ENCODE data around the gene GPR42.
"Not testable (repeated sequence)": the region's sequence is repeated elsewhere in the genome, so short reads cannot be mapped to it uniquely, and the experiment has no call there.

GPR42 gene

GRCh38 chr19:35353635-35354034, 17.2 kb upstream of the GPR42 start:
- Histone ChIP-seq H3K4me2 (no peak overlapping the region), H3K79me2 (ENCODE audit: insufficient read depth, low read depth) (no peaks in the 10 kb centered on the region), H2AFZ (ENCODE audit: low read depth) (no peak overlapping the region), H3K36me3 (ENCODE audit: insufficient read depth) (no peaks in the 10 kb centered on the region), H3K27me3 (ENCODE audit: insufficient read depth, low read depth) (peaks cover 36% of the 10 kb centered on the region), H3K27ac (no peak overlapping the region), H3K4me3 (IDR thresholded peaks at IDR 0.05; ENCODE audit: insufficient read depth, low read depth, low read length) (no peak overlapping the region), H3K4me1 (ENCODE audit: low read depth, poor library complexity, severe bottlenecking) (no peaks in the 10 kb centered on the region), H3K9ac (no peak overlapping the region), H4K20me1 (ENCODE audit: insufficient read depth) (no peaks in the 10 kb centered on the region)
- no peak for TF ChIP-seq CTCF (conservative IDR thresholded peaks at IDR 0.05; ENCODE audit: low read depth, low read length)

GRCh38 chr19:35354898-35355297, 16.0 kb upstream of the GPR42 start:
- TF ChIP-seq CTCF (conservative IDR thresholded peaks at IDR 0.05; ENCODE audit: low read depth, low read length), result no peak
- peaks cover 27% of the 10 kb centered on the region for H3K27me3 ChIP-seq (ENCODE audit: insufficient read depth, low read depth)
- H2AFZ ChIP-seq (ENCODE audit: low read depth), result no peak overlapping the region
- no peak overlapping the region for H3K4me3 ChIP-seq (IDR thresholded peaks at IDR 0.05; ENCODE audit: insufficient read depth, low read depth, low read length)
- no peaks in the 10 kb centered on the region for H3K79me2 ChIP-seq (ENCODE audit: insufficient read depth, low read depth)
- H3K27ac ChIP-seq, result no peak overlapping the region
- no peaks in the 10 kb centered on the region for H4K20me1 ChIP-seq (ENCODE audit: insufficient read depth)
- no peak overlapping the region for H3K4me2 ChIP-seq
- H3K36me3 ChIP-seq (ENCODE audit: insufficient read depth), result no peaks in the 10 kb centered on the region
- no peaks in the 10 kb centered on the region for H3K4me1 ChIP-seq (ENCODE audit: low read depth, poor library complexity, severe bottlenecking)
- H3K9ac ChIP-seq, result no peak overlapping the region

- no peaks in the 10 kb centered on the region for H3K36me3 ChIP-seq (ENCODE audit: insufficient read depth)
- H3K27me3 ChIP-seq (ENCODE audit: insufficient read depth, low read depth), result peaks cover 22% of the 10 kb centered on the region
- H3K79me2 ChIP-seq (ENCODE audit: insufficient read depth, low read depth), result no peaks in the 10 kb centered on the region
- no peaks in the 10 kb centered on the region for H4K20me1 ChIP-seq (ENCODE audit: insufficient read depth)
- no peaks in the 10 kb centered on the region for H3K4me1 ChIP-seq (ENCODE audit: low read depth, poor library complexity, severe bottlenecking)
- TF ChIP-seq CTCF (conservative IDR thresholded peaks at IDR 0.05; ENCODE audit: low read depth, low read length), result no peak
- no peak overlapping the region for H2AFZ ChIP-seq (ENCODE audit: low read depth)
- H3K27ac ChIP-seq, result no peak overlapping the region
- no peak overlapping the region for H3K4me2 ChIP-seq
- H3K4me3 ChIP-seq (IDR thresholded peaks at IDR 0.05; ENCODE audit: insufficient read depth, low read depth, low read length), result no peak overlapping the region
- no peak overlapping the region for H3K9ac ChIP-seq
Measured at GRCh38 chr19:35355791-35356460, 14.9 kb upstream of the GPR42 start.

- H3K4me1 ChIP-seq (ENCODE audit: low read depth, poor library complexity, severe bottlenecking), result no peaks in the 10 kb centered on the region
- H2AFZ ChIP-seq (ENCODE audit: low read depth), result no peak within 1 kb of the TSS
- no peaks in the 10 kb centered on the region for H4K20me1 ChIP-seq (ENCODE audit: insufficient read depth)
- H3K4me2 ChIP-seq, result no peak within 1 kb of the TSS
- H3K27ac ChIP-seq, result no peak within 1 kb of the TSS
- no peaks in the 10 kb centered on the region for H3K36me3 ChIP-seq (ENCODE audit: insufficient read depth)
- H3K79me2 ChIP-seq (ENCODE audit: insufficient read depth, low read depth), result no peaks in the 10 kb centered on the region
- no peak within 1 kb of the TSS for H3K9ac ChIP-seq
- TF ChIP-seq CTCF (conservative IDR thresholded peaks at IDR 0.05; ENCODE audit: low read depth, low read length), result no peak
- H3K4me3 ChIP-seq (IDR thresholded peaks at IDR 0.05; ENCODE audit: insufficient read depth, low read depth, low read length), result no peak within 1 kb of the TSS
- peaks cover 12% of the 10 kb centered on the region; the same call in 1 of the 2 replicates for H3K27me3 ChIP-seq (ENCODE audit: insufficient read depth, low read depth)
Measured at GRCh38 chr19:35357867-35358573, 12.8 kb upstream of the GPR42 start, which contains the start of gene FFAR3. TSS of gene FFAR3 (plus strand) at chr19:35358460. CDS start at chr19:35358891, 431 bp downstream.

GRCh38 chr19:35358834-35359233, 12.0 kb upstream of the GPR42 start:
- H3K27ac ChIP-seq; H3K27me3 ChIP-seq (ENCODE audit: insufficient read depth, low read depth); H3K4me3 ChIP-seq (IDR thresholded peaks at IDR 0.05; ENCODE audit: insufficient read depth, low read depth, low read length); H4K20me1 ChIP-seq (ENCODE audit: insufficient read depth); H3K9ac ChIP-seq; H3K4me2 ChIP-seq; H3K36me3 ChIP-seq (ENCODE audit: insufficient read depth); H2AFZ ChIP-seq (ENCODE audit: low read depth); H3K4me1 ChIP-seq (ENCODE audit: low read depth, poor library complexity, severe bottlenecking); H3K79me2 ChIP-seq (ENCODE audit: insufficient read depth, low read depth): not testable (repeated sequence)

GRCh38 chr19:35359395-35359794, 11.5 kb upstream of the GPR42 start:
- H2AFZ ChIP-seq (ENCODE audit: low read depth); H3K9ac ChIP-seq; H3K4me2 ChIP-seq; H3K27ac ChIP-seq; H4K20me1 ChIP-seq (ENCODE audit: insufficient read depth); H3K79me2 ChIP-seq (ENCODE audit: insufficient read depth, low read depth); H3K36me3 ChIP-seq (ENCODE audit: insufficient read depth); H3K27me3 ChIP-seq (ENCODE audit: insufficient read depth, low read depth); H3K4me3 ChIP-seq (IDR thresholded peaks at IDR 0.05; ENCODE audit: insufficient read depth, low read depth, low read length); H3K4me1 ChIP-seq (ENCODE audit: low read depth, poor library complexity, severe bottlenecking): not testable (repeated sequence)

- H3K27ac ChIP-seq; H3K4me2 ChIP-seq; H3K4me1 ChIP-seq (ENCODE audit: low read depth, poor library complexity, severe bottlenecking); H4K20me1 ChIP-seq (ENCODE audit: insufficient read depth); H3K9ac ChIP-seq; H3K36me3 ChIP-seq (ENCODE audit: insufficient read depth); H3K79me2 ChIP-seq (ENCODE audit: insufficient read depth, low read depth); H3K27me3 ChIP-seq (ENCODE audit: insufficient read depth, low read depth); H3K4me3 ChIP-seq (IDR thresholded peaks at IDR 0.05; ENCODE audit: insufficient read depth, low read depth, low read length); H2AFZ ChIP-seq (ENCODE audit: low read depth): not testable (repeated sequence)
Measured at GRCh38 chr19:35360081-35360480, 10.8 kb upstream of the GPR42 start.

All from KMS-11 (cell line).